ENCODE results near the gene HADHB. TPM values are rescaled to one million over a fixed set of nuclear protein-coding genes. Genes with fewer than 3 reads are reported as not detected.
A peak's percentile ranks its signal among the peaks of the same experiment; 100 is the strongest.

Gene HADHB
- total and polyA plus RNA-seq, 7 donors, result 447 to 1,153 (median 616) TPM

- ATAC-seq, result no peak
- no peaks in the 10 kb centered on the region for H3K27me3 ChIP-seq (ENCODE audit: insufficient read depth in 3 of 3, low read length in 2 of 3)
- H3K9me3 ChIP-seq, result no peaks in the 10 kb centered on the region
- WGBS, 3 donors, result 71 to 77% (median 73%) methylated on average over 4 of the region's 4 CpGs
- TF ChIP-seq, protein P1, sequence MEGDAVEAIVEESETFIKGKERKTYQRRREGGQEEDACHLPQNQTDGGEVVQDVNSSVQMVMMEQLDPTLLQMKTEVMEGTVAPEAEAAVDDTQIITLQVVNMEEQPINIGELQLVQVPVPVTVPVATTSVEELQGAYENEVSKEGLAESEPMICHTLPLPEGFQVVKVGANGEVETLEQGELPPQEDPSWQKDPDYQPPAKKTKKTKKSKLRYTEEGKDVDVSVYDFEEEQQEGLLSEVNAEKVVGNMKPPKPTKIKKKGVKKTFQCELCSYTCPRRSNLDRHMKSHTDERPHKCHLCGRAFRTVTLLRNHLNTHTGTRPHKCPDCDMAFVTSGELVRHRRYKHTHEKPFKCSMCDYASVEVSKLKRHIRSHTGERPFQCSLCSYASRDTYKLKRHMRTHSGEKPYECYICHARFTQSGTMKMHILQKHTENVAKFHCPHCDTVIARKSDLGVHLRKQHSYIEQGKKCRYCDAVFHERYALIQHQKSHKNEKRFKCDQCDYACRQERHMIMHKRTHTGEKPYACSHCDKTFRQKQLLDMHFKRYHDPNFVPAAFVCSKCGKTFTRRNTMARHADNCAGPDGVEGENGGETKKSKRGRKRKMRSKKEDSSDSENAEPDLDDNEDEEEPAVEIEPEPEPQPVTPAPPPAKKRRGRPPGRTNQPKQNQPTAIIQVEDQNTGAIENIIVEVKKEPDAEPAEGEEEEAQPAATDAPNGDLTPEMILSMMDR (IDR thresholded peaks at IDR 0.05), result no peak
- no peak overlapping the region for H3K4me3 ChIP-seq
- intact Hi-C loops (cut with DNase I), result loop anchor here in 1 of 2 donors (5.0 kb wide), 2 partner anchors 36 to 94 kb away; no protein-coding TSS in a partner anchor
- peaks cover 6 to 50% of the 10 kb centered on the region in 2 donors for H3K36me3 ChIP-seq (ENCODE audit: insufficient read depth in 1 of 2, low read depth in 1 of 2)
- no peak for DNase-seq
- peaks cover 50% of the 10 kb centered on the region for H3K4me1 ChIP-seq
- H3K27ac ChIP-seq, result peak overlapping the region; percentile 96
These were observed 6.3 kb upstream of the HADHB start for GRCh38 chr2:26238311-26238958.

GRCh38 chr2:26241928-26242436 is 2.8 kb upstream of the HADHB start:
- H3K36me3 ChIP-seq (ENCODE audit: insufficient read depth in 1 of 2, low read depth in 1 of 2), result peaks cover 0 to 17% of the 10 kb centered on the region in 2 donors
- H3K27me3 ChIP-seq (ENCODE audit: insufficient read depth in 3 of 3, low read length in 2 of 3), result no peaks in the 10 kb centered on the region
- H3K4me3 ChIP-seq, result peak overlapping the region; percentile 79
- peaks cover 62% of the 10 kb centered on the region for H3K4me1 ChIP-seq
- TF ChIP-seq, protein P1 (IDR thresholded peaks at IDR 0.05), result no peak
- H3K27ac ChIP-seq, result peak overlapping the region; percentile 96
- ATAC-seq, result no peak
- no peaks in the 10 kb centered on the region for H3K9me3 ChIP-seq
- WGBS, 3 donors, result 43 to 49% (median 46%) methylated on average over 6 of the region's 6 CpGs
- intact Hi-C loops (cut with DNase I), result loop anchor here (5.0 kb wide), 2 partner anchors 35 to 85 kb away; no protein-coding TSS in a partner anchor
- DNase-seq, result no peak

- intact Hi-C loops (cut with DNase I), result loop anchor here (5.0 kb wide), 2 partner anchors 34 to 84 kb away; no protein-coding TSS in a partner anchor
- Histone ChIP-seq H3K27ac (peak overlapping the region; percentile 96), H3K4me3 (peak overlapping the region; percentile 79), H3K4me1 (peaks cover 68% of the 10 kb centered on the region), H3K36me3 (ENCODE audit: insufficient read depth in 1 of 2, low read depth in 1 of 2) (peaks cover 0 to under 1% of the 10 kb centered on the region in 2 donors), H3K27me3 (ENCODE audit: insufficient read depth in 3 of 3, low read length in 2 of 3) (no peaks in the 10 kb centered on the region), H3K9me3 (no peaks in the 10 kb centered on the region)
- DNase-seq (no peak), ATAC-seq (no peak)
- 0 to 1% (median 1%) methylated on average over 22 of the region's 22 CpGs for WGBS, 3 donors
- TF ChIP-seq, protein P1 (IDR thresholded peaks at IDR 0.05), result no peak
These were observed 1.1 kb upstream of the HADHB start for GRCh38 chr2:26243470-26244308.

- intact Hi-C loops (cut with DNase I), result no loop called here
- WGBS, 3 donors, result 0 to 1% (median 0%) methylated on average over 21 of the region's 21 CpGs
- TF ChIP-seq, protein P1 (IDR thresholded peaks at IDR 0.05), result no peak
- Histone ChIP-seq H3K9me3 (no peaks in the 10 kb centered on the region), H3K4me3 (peak overlapping the region; percentile 79), H3K36me3 (ENCODE audit: insufficient read depth in 1 of 2, low read depth in 1 of 2) (no peaks in the 10 kb centered on the region), H3K4me1 (peaks cover 67% of the 10 kb centered on the region), H3K27ac (peak overlapping the region; percentile 96), H3K27me3 (ENCODE audit: insufficient read depth in 3 of 3, low read length in 2 of 3) (no peaks in the 10 kb centered on the region)
- ATAC-seq, result peak in 3 of 4 donors; percentile 17 to 30 (median 22)
- peak in 1 of 2 donors; percentile 63 for DNase-seq
These were observed 543 bp downstream of the HADHB start for GRCh38 chr2:26245231-26245732.

Data from psoas muscle (tissue), 8 donors.